GM12878 (cell line): ENCODE results near the gene ENOX2. TPM values are rescaled to one million over a fixed set of nuclear protein-coding genes. Genes with fewer than 3 reads are reported as not detected.

Source experiments
- ATAC-seq: fragments of 200-7000 bp; cut with Tn5 transposase; 3 replicates; pipeline ENCODE4 v1.9.1; 2020; ENCODE audit warnings: mild to moderate bottlenecking, moderate library complexity
- BruUV-seq: library from RNA; stranded (reverse); fragments of 400-500 nt; replicated peaks from 2 replicates; lab custom pipeline; 2021; lab: Mats Ljungman, UMichigan
- CTCF ChIA-PET: fragments of 300-600 bp; sonication (Branson Sonifier 250); formaldehyde crosslinking; extraction: SDS; loops from one replicate; lab custom pipeline; 2021; ENCODE audit warnings: inconsistent platforms; lab: Yijun Ruan, JAX
- POLR2A ChIA-PET: fragments of 350-600 bp; formaldehyde crosslinking; extraction: SDS; loops from one replicate; lab custom pipeline; 2021; ENCODE audit warnings: inconsistent platforms; lab: Charles Lee
- RAD21 ChIA-PET: fragments of 300-600 bp; sonication (Branson Sonifier 250); formaldehyde crosslinking; loops from one replicate; lab custom pipeline; 2023; ENCODE audit warnings: antibody characterized with exemption; ENCODE audit not compliant: unreplicated experiment; lab: Charles Lee
- SMC1A ChIA-PET: fragments of 300-600 bp; sonication (Branson Sonifier 250); formaldehyde crosslinking; loops from one replicate; lab custom pipeline; 2023; ENCODE audit not compliant: unreplicated experiment, uncharacterized antibody; lab: Charles Lee
- DNase-seq: peaks from one replicate; pipeline ENCODE4 v3.0.0-alpha.2; 2011; ENCODE audit warnings: low read depth, low spot score
- FAIRE-seq: peaks from 3 replicates; lab custom pipeline; 2011; peaks lifted over from hg19 to GRCh38; lab: Jason Lieb, UNC
- H2AFZ ChIP-seq: 2 replicates; pipeline ENCODE4 v1.6.0; 2011; ENCODE audit warnings: low read depth, low read length, control low read depth; ENCODE audit not compliant: control insufficient read depth
- H3K27ac ChIP-seq: 2 replicates; pipeline ENCODE4 v1.5.1; 2011; ENCODE audit warnings: control low read depth; ENCODE audit not compliant: control insufficient read depth, insufficient read depth
- H3K27me3 ChIP-seq, 2 experiments: replicated peaks in 1 of 2; 2 replicates each; pipeline versions ENCODE4 v1.6.0 to v1.6.1; 2011; ENCODE audit warnings: low read length in 1 of 2; ENCODE audit not compliant: control insufficient read depth in 2 of 2, insufficient read depth in 2 of 2
- H3K36me3 ChIP-seq, 2 experiments: 2 replicates each; pipeline ENCODE4 v1.5.1; 2011; ENCODE audit warnings: low read length in 1 of 2; ENCODE audit not compliant: control insufficient read depth in 2 of 2, insufficient read depth in 2 of 2
- H3K4me1 ChIP-seq: 2 replicates; pipeline ENCODE4 v1.6.1; 2011; ENCODE audit warnings: mild to moderate bottlenecking, low read length, moderate library complexity, mixed read lengths; ENCODE audit not compliant: control insufficient read depth, insufficient read depth
- H3K4me2 ChIP-seq: 2 replicates; pipeline ENCODE4 v1.6.0; 2011; ENCODE audit warnings: control low read depth; ENCODE audit not compliant: control insufficient read depth, insufficient read depth
- H3K4me3 ChIP-seq: fragments of 200-600 bp; sonication (generic); 2 replicates; pipeline ENCODE4 v1.5.1; 2016
- H3K79me2 ChIP-seq: 2 replicates; pipeline ENCODE4 v1.6.0; 2011; ENCODE audit warnings: low read length; ENCODE audit not compliant: control insufficient read depth, insufficient read depth
- H3K9ac ChIP-seq: 2 replicates; pipeline ENCODE4 v1.8.0; 2011; ENCODE audit warnings: low read length, control low read depth, mixed read lengths; ENCODE audit not compliant: control insufficient read depth, insufficient read depth
- H3K9me3 ChIP-seq: replicated peaks from 3 replicates; pipeline ENCODE4 v1.5.1; 2011; ENCODE audit warnings: mild to moderate bottlenecking, low read length; ENCODE audit not compliant: control insufficient read depth, insufficient read depth
- H4K20me1 ChIP-seq: 2 replicates; pipeline ENCODE4 v1.6.0; 2011; ENCODE audit not compliant: control insufficient read depth, insufficient read depth
- CBX3 ChIP-seq: fragments of 200-600 bp; sonication (generic); IDR thresholded peaks from 2 replicates; pipeline ENCODE4 v1.6.1; 2016; ENCODE audit warnings: low read depth, borderline replicate concordance
- EZH2 ChIP-seq: IDR thresholded peaks from 2 replicates; pipeline ENCODE4 v1.6.1; 2012; ENCODE audit warnings: low read depth, mild to moderate bottlenecking, control low read depth, inconsistent platforms, low read length, borderline replicate concordance; ENCODE audit not compliant: control insufficient read depth
- NR2F1 ChIP-seq: fragments of 450-650 bp; conservative IDR thresholded peaks from 2 replicates; pipeline ENCODE4 v1.6.1; 2017; ENCODE audit warnings: mild to moderate bottlenecking
- RB1 ChIP-seq: fragments of 450-650 bp; formaldehyde crosslinking; IDR thresholded peaks from 2 replicates; pipeline ENCODE4 v1.6.1; 2017; ENCODE audit warnings: mild to moderate bottlenecking, borderline replicate concordance
- RFX5 ChIP-seq: IDR thresholded peaks from 2 replicates; pipeline ENCODE4 v1.6.1; 2011; ENCODE audit warnings: low read depth, low read length, improper control_type of control experiment
- SIX5 ChIP-seq: IDR thresholded peaks from 2 replicates; pipeline ENCODE4 v1.6.1; 2011; ENCODE audit warnings: mild to moderate bottlenecking, low read depth, low read length, moderate library complexity; ENCODE audit not compliant: severe bottlenecking
- ZNF217 ChIP-seq: fragments of 450-650 bp; IDR thresholded peaks from 2 replicates; pipeline ENCODE4 v1.6.1; 2017; ENCODE audit warnings: antibody characterized with exemption, mild to moderate bottlenecking
- WGBS: methylation state at CpG from one replicate; pipeline ENCODE4 v1.1.6; 2016; ENCODE audit warnings: low lambda C conversion rate; ENCODE audit not compliant: insufficient replicate concordance, insufficient coverage; ENCODE audit errors: missing lambda C conversion rate; 5-methylcytosine and 5-hydroxymethylcytosine counted together
- in situ Hi-C: fragments of 300-500 bp; cut with MboI; formaldehyde crosslinking; loops from 9 replicates; pipeline ENCODE4 v1.14.3; 2018; ENCODE audit warnings: mixed read lengths
- intact Hi-C: fragments of 100-400 bp; cut with micrococcal nuclease; formaldehyde crosslinking; loops from one replicate; pipeline ENCODE4 v1.14.2; 2022; ENCODE audit not compliant: unreplicated experiment
- polyA plus RNA-seq, 11 experiments: library from polyadenylated mRNA; depleted of rRNA in 4 of 11; unstranded in 6 of 11; stranded (reverse) in 5 of 11; fragments of >200 nt; fragmentation: Nextera tagmentation in 4 of 11; fragmentation: Illumina TruSeq in 1 of 11; extraction: Ambion mirVana in 4 of 11; extraction: Trizol in 1 of 11; gene quantifications; 1 replicate in 1 of 11; 2 replicates in 10 of 11; pipeline versions ENCODE4 v1.2.1 to v1.2.3, GENCODE V29; 2011 to 2016; ENCODE audit warnings: inconsistent platforms in 2 of 11, missing spikeins in 2 of 11, low read depth in 1 of 11
- total RNA-seq, 4 experiments: library from RNA; depleted of rRNA in 3 of 4; stranded (reverse); fragments of >200 nt in 3 of 4; fragmentation: Illumina TruSeq in 1 of 4; extraction: Trizol in 1 of 4; gene quantifications; 2 replicates each; pipeline versions ENCODE4 v1.2.1 to v1.2.3, GENCODE V29; 2013 to 2021
- TF ChIP-seq, protein P1 (sequence below): IDR thresholded peaks from 2 replicates; pipeline ENCODE4 v1.6.1; 2011; ENCODE audit warnings: mild to moderate bottlenecking, low read depth, low read length, moderate library complexity; ENCODE audit not compliant: insufficient replicate concordance

ENOX2 gene
- total and polyA plus RNA-seq, 10 of the 15 experiments (the other 5 are each of a cell fraction or from before 2014, with no cell fraction given) = 3.2 to 13.0 (median 7.7) TPM

DNA sequence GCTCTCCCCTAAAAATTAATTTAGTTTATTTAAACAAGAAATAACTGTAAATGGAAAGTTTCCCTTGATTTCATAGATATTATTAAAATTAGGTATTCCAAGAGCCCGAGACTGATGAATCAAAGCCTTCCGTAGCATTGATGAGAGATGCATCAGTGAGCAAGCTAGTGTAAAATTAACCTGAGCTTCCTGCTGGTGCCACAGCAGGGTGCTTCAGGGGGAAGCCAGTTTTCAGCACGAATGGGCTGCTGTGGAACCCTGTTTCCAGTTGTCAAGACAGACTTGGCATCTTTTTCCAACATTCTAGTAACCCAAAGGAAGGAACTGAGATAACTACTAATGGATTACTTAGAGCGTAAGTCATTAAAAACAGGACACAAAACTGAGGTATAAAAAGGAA is 279.5 kb downstream of the ENOX2 start:
- DNase-seq (no peak), FAIRE-seq (no peak), ATAC-seq (no peak)
- no peaks in the 10 kb centered on the region for H3K9me3 ChIP-seq
- no peaks in the 10 kb centered on the region for H4K20me1 ChIP-seq
- H3K36me3 ChIP-seq = no peaks in the 10 kb centered on the region
- ChIA-PET CTCF (interaction anchor here (0.5 kb wide), 1 partner anchor 84 kb away, joined by 3 read pairs; no protein-coding TSS in a partner anchor), POLR2A (no interaction called here), SMC1A (no interaction called here), RAD21 (no interaction called here)
- H3K27me3 ChIP-seq = no peaks in the 10 kb centered on the region
- 58% methylated on average over 4 of the region's 4 CpGs for WGBS
- H3K79me2 ChIP-seq = no peaks in the 10 kb centered on the region
- H3K4me1 ChIP-seq = no peaks in the 10 kb centered on the region
- in situ Hi-C loops = no loop called here
- BruUV-seq = no TSS peak
- H3K4me2 ChIP-seq = no peak overlapping the region
- intact Hi-C loops = no loop called here
- H3K4me3 ChIP-seq = no peak overlapping the region
- no peak overlapping the region for H2AFZ ChIP-seq
- H3K9ac ChIP-seq = no peak overlapping the region
- TF ChIP-seq RFX5 (no peak), NR2F1 (no peak), RB1 (no peak), CBX3 (no peak), ZNF217 (no peak), EZH2 (no peak), SIX5 (no peak)
- TF ChIP-seq, protein P1, sequence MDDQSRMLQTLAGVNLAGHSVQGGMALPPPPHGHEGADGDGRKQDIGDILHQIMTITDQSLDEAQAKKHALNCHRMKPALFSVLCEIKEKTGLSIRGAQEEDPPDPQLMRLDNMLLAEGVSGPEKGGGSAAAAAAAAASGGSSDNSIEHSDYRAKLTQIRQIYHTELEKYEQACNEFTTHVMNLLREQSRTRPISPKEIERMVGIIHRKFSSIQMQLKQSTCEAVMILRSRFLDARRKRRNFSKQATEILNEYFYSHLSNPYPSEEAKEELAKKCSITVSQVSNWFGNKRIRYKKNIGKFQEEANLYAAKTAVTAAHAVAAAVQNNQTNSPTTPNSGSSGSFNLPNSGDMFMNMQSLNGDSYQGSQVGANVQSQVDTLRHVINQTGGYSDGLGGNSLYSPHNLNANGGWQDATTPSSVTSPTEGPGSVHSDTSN = no peak
- H3K27ac ChIP-seq = no peak overlapping the region
